Adrenal gland (tissue), 12 donors: ENCODE data around the gene PRDM15. TPM values are rescaled to one million over a fixed set of nuclear protein-coding genes. Genes with fewer than 3 reads are reported as not detected.

Source experiments
- DNase-seq, 7 donors: peaks; one replicate each; pipeline ENCODE4 v3.0.0-alpha.2; 2019 to 2020
- H3K27ac ChIP-seq, 5 donors: fragments of 200-600 bp; sonication (generic) in 4 of 5; 1 replicate in 3 of 5; 2 replicates in 2 of 5; pipeline versions ENCODE4 v1.5.1 to v1.8.0; 2016 to 2020; ENCODE audit warnings: mild to moderate bottlenecking in 1 of 5
- H3K27me3 ChIP-seq: fragments of 200-600 bp; 2 replicates; pipeline ENCODE4 v1.8.0; 2021
- H3K36me3 ChIP-seq, 2 donors: fragments of 200-600 bp; replicated peaks in 1 of 2; 1 replicate in 1 of 2; 2 replicates in 1 of 2; pipeline versions ENCODE4 v1.5.1 to v1.8.0; 2018 to 2022
- H3K4me1 ChIP-seq, 2 donors: fragments of 200-600 bp; replicated peaks in 1 of 2; 1 replicate in 1 of 2; 2 replicates in 1 of 2; pipeline versions ENCODE4 v1.5.1 to v1.8.0; 2018 to 2021
- H3K4me3 ChIP-seq, 4 donors: fragments of 200-600 bp; sonication (generic) in 3 of 4; one replicate each; pipeline ENCODE4 v1.5.1; 2016 to 2018
- H3K9me3 ChIP-seq, 3 donors: fragments of 200-600 bp; sonication (generic) in 1 of 3; replicated peaks in 1 of 3; 1 replicate in 2 of 3; 2 replicates in 1 of 3; pipeline versions ENCODE4 v1.5.1 to v1.8.0; 2016 to 2021
- POLR2A ChIP-seq, 2 donors: fragments of 450-650 bp; IDR thresholded peaks; one replicate each; pipeline ENCODE4 v1.6.1; 2017; ENCODE audit warnings: antibody characterized with exemption in 2 of 2, mild to moderate bottlenecking in 2 of 2, moderate library complexity in 1 of 2
- WGBS, 4 donors: extraction: QIAGEN DNeasy Blood & Tissue Kit in 2 of 4; methylation state at CpG; one replicate each; pipeline versions ENCODE4 v1.1.5 to v1.1.7; 2013 to 2017; 5-methylcytosine and 5-hydroxymethylcytosine counted together
- intact Hi-C, 2 donors: fragments of 100-400 bp; cut with DNase I; formaldehyde crosslinking; loops; one replicate each; pipeline versions ENCODE4 v1.14.1 to v1.15.0; 2022 to 2023
- polyA plus RNA-seq, 3 donors: library from polyadenylated mRNA; stranded (reverse); fragments of 200-250 nt in 2 of 3; fragments of 350-450 nt in 1 of 3; fragmentation: Illumina TruSeq in 1 of 3; extraction: RNeasy Lipid Tissue Mini Kit (QIAGEN cat#74804) in 1 of 3; gene quantifications; one replicate each; pipeline ENCODE4 v1.2.3, GENCODE V29; 2013 to 2014
- total RNA-seq, 9 donors: library from RNA; depleted of rRNA in 4 of 9; stranded (reverse); fragments of >200 nt in 4 of 9; fragments of 120-200 nt in 1 of 9; fragmentation: NEBNext Ultra II Directional in 1 of 9; extraction: Animal tissue kit (Norgen Biotek cat#: 25700) in 1 of 9; gene quantifications; one replicate each; pipeline versions ENCODE4 v1.1.0 to v1.2.4, GENCODE V29; 2013 to 2023
- TF ChIP-seq, protein P1 (sequence below), 6 experiments: fragments of 450-650 bp in 4 of 6; fragments of 200-600 bp in 2 of 6; sonication (generic) in 1 of 6; IDR thresholded peaks; 1 replicate in 5 of 6; 2 replicates in 1 of 6; pipeline versions ENCODE4 v1.5.1 to v1.8.0; 2016 to 2021; ENCODE audit warnings: antibody characterized with exemption in 6 of 6, mild to moderate bottlenecking in 2 of 6, moderate library complexity in 1 of 6
- donor health status: healthy with polysubstance abuse.
- donor health status: Bipolar disorder and iron deficiency.
- donor health status: DM: yes; HTN: yes; CAD: no.
- donor health status: DM: no; HTN: no; CAD: no.
- donor health status: DM: no; HTN: no; CAD: no.
- donor health status: DM: yes; HTN: yes; CAD: no.

Gene PRDM15
- total and polyA plus RNA-seq, 12 donors = 2.9 to 6.7 (median 4.0) TPM

DNA sequence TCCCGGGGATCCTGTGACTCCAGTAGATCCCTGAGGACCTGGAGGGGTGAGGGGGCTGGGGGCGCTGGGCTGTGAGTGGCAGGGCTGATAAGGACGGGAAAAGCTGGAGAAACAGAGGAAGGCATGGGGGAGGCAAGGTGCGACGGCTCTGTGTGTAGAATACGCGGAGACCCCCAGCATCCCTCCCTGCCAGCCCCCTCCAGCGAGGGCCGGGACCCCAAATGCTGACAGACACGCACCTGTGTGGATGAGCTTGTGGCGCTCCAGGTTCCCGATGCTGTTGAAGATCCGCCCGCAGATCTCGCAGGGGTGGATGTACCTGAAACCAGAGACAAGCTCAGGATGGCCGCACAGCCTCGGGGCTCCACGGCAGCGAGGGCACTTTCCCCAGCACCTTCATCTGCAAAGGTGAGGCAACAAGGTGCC, 59.3 kb downstream of the PRDM15 start:
- no peak for DNase-seq
- no peaks in the 10 kb centered on the region for H3K27me3 ChIP-seq
- TF ChIP-seq POLR2A (IDR thresholded peaks at IDR 0.05) = no peak
- TF ChIP-seq, protein P1, sequence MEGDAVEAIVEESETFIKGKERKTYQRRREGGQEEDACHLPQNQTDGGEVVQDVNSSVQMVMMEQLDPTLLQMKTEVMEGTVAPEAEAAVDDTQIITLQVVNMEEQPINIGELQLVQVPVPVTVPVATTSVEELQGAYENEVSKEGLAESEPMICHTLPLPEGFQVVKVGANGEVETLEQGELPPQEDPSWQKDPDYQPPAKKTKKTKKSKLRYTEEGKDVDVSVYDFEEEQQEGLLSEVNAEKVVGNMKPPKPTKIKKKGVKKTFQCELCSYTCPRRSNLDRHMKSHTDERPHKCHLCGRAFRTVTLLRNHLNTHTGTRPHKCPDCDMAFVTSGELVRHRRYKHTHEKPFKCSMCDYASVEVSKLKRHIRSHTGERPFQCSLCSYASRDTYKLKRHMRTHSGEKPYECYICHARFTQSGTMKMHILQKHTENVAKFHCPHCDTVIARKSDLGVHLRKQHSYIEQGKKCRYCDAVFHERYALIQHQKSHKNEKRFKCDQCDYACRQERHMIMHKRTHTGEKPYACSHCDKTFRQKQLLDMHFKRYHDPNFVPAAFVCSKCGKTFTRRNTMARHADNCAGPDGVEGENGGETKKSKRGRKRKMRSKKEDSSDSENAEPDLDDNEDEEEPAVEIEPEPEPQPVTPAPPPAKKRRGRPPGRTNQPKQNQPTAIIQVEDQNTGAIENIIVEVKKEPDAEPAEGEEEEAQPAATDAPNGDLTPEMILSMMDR (IDR thresholded peaks at IDR 0.05) = no peak
- H3K9me3 ChIP-seq = no peaks in the 10 kb centered on the region
- peaks cover 0 to 7% of the 10 kb centered on the region in 2 donors for H3K36me3 ChIP-seq
- intact Hi-C loops = loop anchor here (5.0 to 10.0 kb wide), 3 partner anchors 55 to 297 kb away; partner anchors contain the start of gene PRDM15 (in 1 of the 2)
- H3K4me3 ChIP-seq = no peak overlapping the region
- 91 to 98% (median 94%) methylated on average over 13 to 19 of the region's 19 CpGs for whole genome bisulfite sequencing, 4 donors
- no peak overlapping the region for H3K27ac ChIP-seq
- H3K4me1 ChIP-seq = peaks cover 0 to 9% of the 10 kb centered on the region in 2 donors

DNA sequence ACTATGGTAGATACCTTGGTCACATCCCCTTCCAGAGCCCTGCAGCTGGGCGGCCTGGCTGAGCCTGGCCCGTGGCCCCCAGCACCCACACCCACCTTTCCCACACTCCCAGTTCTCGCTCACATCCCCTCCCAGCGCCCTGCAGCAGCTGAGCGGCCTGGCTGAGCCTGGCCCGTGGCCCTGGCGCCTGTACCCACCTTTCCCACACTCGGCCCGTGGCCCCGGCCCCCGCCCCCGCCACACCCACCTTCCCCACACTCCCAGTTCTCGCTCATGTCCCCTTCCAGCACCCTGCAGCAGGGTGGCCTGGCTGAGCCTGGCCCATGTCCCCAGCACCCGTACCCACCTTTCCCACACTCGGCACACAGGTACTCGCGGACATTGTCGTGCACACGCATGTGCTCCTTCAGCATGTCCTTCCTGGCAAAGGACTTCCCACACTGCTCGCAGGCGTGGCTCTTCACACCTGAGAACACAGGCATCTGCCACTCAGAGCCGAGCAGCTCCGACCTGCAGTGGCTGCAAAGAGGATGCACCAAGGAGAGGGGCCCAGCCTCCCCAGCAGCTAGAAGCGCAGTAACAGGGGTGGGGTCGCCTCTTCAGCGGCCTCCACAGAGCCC, 59.8 kb downstream of the PRDM15 start:
- DNase-seq = no peak
- intact Hi-C loops = loop anchor here (5.0 to 10.0 kb wide), 3 partner anchors 55 to 298 kb away; partner anchors contain the start of gene PRDM15 (in 1 of the 2)
- no peaks in the 10 kb centered on the region for H3K9me3 ChIP-seq
- peaks cover 0 to 7% of the 10 kb centered on the region in 2 donors for H3K36me3 ChIP-seq
- H3K4me1 ChIP-seq = peaks cover 0 to 9% of the 10 kb centered on the region in 2 donors
- WGBS, 4 donors = 94 to 98% (median 97%) methylated on average over 20 to 26 of the region's 26 CpGs
- no peaks in the 10 kb centered on the region for H3K27me3 ChIP-seq
- no peak overlapping the region for H3K4me3 ChIP-seq
- no peak for TF ChIP-seq POLR2A (IDR thresholded peaks at IDR 0.05)
- no peak overlapping the region for H3K27ac ChIP-seq

DNA sequence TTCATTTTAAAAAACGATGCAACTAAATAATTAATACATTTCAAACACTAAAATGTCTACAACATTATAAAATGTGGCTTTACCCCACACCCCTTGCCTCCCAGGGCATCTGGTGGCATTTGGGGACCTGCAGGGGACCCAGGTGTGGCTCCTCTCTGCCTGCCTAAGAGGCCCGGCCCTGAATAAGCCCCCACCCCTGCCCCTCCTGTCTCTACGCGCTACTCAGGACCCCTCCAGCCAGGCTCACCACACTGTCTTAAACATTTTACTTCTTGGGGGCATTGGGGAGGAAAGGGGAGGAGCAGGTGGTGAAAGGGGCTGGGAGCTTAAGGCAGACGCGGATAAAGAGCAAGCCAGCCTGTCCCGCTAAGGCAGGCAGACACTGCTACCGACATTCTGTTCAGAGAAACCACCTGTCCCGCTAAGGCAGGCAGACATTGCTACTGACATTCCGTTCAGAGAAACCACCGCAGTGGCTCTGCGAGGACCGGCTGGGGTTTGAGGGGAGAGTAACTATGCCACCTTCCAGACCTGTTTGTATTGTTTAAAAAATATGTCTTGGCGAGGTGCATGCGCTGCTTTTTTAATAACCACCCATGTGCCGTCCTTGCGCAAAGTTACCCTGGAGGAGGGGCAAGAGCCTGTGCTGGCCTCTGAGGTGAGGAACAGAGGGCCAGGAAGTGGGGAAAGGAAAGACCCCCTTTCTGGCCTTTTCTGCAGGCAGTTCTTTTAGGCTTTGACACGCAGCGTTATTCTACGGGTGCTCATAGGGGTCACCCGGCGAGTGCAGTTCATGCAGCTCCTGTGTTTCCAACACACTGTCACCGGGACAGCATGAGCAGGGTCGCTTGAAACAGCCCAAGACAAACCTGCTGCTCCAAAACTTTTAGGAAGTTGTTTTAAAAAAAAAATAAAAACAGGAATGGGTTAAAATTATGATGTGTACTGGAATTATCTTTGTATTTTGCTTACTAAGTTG, 61.0 kb downstream of the PRDM15 start:
- no peak overlapping the region for H3K4me3 ChIP-seq
- no peaks in the 10 kb centered on the region for H3K9me3 ChIP-seq
- H3K4me1 ChIP-seq = peaks cover 0 to 9% of the 10 kb centered on the region in 2 donors
- H3K27ac ChIP-seq = no peak overlapping the region
- DNase-seq = no peak
- no peaks in the 10 kb centered on the region for H3K27me3 ChIP-seq
- 92% methylated on average over 24 of the region's 24 CpGs for WGBS, 4 donors
- intact Hi-C loops = loop anchor here (5.0 to 10.0 kb wide), 3 partner anchors 57 to 299 kb away; partner anchors contain the start of gene PRDM15 (in 1 of the 2)
- no peak for TF ChIP-seq POLR2A (IDR thresholded peaks at IDR 0.05)
- TF ChIP-seq, protein P1 (IDR thresholded peaks at IDR 0.05) = no peak
- H3K36me3 ChIP-seq = peaks cover 0 to 8% of the 10 kb centered on the region in 2 donors

DNA sequence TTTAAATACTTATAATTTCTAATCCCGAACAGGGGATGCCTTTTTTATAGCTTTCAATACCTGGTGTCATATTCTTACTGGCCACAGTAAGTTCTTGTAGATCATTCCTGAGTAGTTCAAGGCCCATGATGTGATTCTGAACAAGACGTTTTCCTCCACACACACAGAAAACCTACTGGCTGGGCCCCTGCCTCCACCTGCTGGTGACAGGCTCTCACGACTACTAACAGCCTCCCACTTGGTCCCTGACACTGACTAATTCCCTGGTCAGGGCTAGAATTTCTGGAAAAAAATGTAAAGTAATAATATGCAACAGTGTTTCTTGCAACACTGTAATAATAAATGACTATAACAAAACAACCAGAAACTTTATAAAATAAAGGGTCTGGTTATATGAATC, 61.9 kb downstream of the PRDM15 start:
- TF ChIP-seq POLR2A (IDR thresholded peaks at IDR 0.05) = no peak
- TF ChIP-seq, protein P1 (IDR thresholded peaks at IDR 0.05) = peak; percentile 50 to 63 (median 55)
- H3K4me1 ChIP-seq = peaks cover 0 to 9% of the 10 kb centered on the region in 2 donors
- DNase-seq = peak; percentile 53 to 82 (median 71)
- no peaks in the 10 kb centered on the region for H3K9me3 ChIP-seq
- 8 to 12% (median 11%) methylated on average over 3 of the region's 3 CpGs for WGBS, 4 donors
- H3K27ac ChIP-seq = peak overlapping the region in 2 of 5 donors; percentile 20 to 40
- H3K36me3 ChIP-seq = peaks cover 0 to 11% of the 10 kb centered on the region in 2 donors
- no peak overlapping the region for H3K4me3 ChIP-seq
- intact Hi-C loops = loop anchor here (5.0 to 10.0 kb wide), 3 partner anchors 58 to 300 kb away; partner anchors contain the start of gene PRDM15 (in 1 of the 2)
- no peaks in the 10 kb centered on the region for H3K27me3 ChIP-seq
